GM21529 (cell line): ENCODE data around the gene ABR.
"Not testable (repeated sequence)": the region's sequence is repeated elsewhere in the genome, so short reads cannot be mapped to it uniquely, and the experiment has no call there.

Experiments used
- ATAC-seq: cut with Tn5 transposase; IDR thresholded peaks from one replicate; pipeline ENCODE4 v1.9.1; 2021; ENCODE audit not compliant: unreplicated experiment

Gene ABR

GRCh38 chr17:1097972-1098744 lies 81.6 kb downstream of the ABR start:
- ATAC-seq, result not testable (repeated sequence)

DNA sequence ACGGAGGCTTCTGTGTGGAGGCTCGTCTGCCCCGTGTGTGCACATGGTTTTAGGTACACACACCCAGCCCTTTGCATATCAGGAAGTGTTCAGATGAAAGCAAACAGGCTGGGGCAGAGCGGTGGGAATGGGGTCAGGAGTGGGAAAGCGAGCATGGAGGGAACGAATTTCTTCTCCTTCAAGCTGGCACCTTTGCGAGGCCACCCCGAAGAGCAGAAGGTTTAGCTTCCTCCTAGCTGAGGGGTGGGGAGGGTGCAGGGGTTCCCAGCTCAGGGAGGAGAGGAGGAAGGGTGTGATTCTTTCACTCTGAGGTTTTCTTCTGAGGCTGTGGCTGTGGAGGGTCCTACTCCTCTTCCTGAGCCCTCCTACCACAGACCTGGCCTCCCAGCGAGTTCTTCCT lies 83.6 kb downstream of the ABR start:
- no peak for ATAC-seq

DNA sequence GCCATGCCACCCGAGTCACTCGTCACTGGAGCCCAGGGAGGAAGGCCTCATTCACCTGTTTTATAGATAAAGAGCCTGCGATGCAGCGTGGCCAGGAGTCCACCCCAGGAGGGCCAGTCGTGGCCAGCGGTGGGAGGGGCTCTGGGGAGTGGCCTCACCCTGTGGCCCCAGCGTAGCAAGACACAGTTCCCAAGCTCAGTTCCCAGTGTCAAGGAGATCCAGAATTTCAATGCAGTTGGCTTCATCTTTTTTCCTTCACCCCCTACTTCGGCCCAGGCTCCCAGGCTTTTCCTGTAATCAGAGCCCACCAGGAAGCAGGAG lies 84.0 kb downstream of the ABR start:
- ATAC-seq, result no peak

GRCh38 chr17:1095090-1095852 lies 84.5 kb downstream of the ABR start:
- ATAC-seq, result no peak

GRCh38 chr17:1094591-1094990 lies 85.2 kb downstream of the ABR start:
- no peak for ATAC-seq

GRCh38 chr17:1091900-1092299 lies 87.9 kb downstream of the ABR start:
- no peak for ATAC-seq

- ATAC-seq, result no peak
Measured at GRCh38 chr17:1091190-1091534, 88.6 kb downstream of the ABR start.

DNA sequence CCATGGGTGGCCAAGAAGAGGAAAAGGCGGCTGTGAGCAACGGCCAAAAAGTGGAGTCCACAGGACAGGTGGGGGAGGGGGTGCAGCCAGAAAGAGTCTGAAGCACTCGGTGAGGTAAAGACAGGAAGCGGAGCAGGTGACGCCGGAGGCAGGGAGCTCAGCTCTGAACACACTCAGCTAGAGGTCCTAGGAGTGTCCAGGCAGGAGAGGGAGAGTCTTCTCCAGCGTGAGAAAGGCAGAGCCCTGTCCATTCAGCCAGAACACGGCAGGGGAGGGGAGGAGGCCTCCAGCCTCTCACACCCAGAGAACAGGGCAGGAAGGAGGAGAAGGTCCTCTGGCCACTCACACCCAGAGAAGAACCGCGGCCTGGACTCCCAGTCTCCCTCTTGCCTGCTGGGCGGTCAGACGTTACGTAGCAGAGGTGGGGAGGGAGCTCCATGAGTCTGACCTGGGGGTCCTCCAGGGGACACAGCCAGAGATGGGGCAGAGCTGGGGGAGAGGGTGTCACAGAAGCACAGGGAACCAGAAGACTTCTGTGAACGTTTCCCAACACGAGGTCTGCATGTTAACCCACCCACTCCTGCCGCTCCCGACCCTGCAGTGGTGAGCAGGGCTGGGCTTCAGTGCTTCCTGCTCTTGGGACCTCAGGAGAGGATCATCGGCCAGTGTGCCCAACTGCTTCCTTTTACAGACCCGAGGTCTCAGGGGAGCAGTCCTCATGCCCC lies 89.2 kb downstream of the ABR start:
- ATAC-seq, result no peak

DNA sequence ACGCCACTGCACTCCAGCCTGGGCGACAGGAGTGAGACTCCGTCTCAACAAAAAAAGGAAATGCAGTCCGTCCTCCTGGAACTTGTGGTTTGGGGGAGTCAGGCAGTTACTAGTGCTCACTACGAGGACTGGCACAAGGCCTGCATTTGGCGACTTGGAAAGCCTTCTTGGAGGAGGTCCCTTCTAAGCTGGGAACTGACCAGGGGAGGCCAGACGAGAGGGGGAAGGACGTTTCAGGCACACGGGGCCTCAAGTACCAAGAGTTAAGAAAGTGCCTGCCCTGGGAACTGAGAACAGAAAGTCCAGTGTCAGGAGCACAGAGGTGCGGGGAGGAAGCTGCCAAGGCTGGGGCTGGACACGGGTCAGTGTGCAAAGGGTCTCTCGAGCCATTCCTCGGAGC lies 89.9 kb downstream of the ABR start:
- ATAC-seq, result no peak

DNA sequence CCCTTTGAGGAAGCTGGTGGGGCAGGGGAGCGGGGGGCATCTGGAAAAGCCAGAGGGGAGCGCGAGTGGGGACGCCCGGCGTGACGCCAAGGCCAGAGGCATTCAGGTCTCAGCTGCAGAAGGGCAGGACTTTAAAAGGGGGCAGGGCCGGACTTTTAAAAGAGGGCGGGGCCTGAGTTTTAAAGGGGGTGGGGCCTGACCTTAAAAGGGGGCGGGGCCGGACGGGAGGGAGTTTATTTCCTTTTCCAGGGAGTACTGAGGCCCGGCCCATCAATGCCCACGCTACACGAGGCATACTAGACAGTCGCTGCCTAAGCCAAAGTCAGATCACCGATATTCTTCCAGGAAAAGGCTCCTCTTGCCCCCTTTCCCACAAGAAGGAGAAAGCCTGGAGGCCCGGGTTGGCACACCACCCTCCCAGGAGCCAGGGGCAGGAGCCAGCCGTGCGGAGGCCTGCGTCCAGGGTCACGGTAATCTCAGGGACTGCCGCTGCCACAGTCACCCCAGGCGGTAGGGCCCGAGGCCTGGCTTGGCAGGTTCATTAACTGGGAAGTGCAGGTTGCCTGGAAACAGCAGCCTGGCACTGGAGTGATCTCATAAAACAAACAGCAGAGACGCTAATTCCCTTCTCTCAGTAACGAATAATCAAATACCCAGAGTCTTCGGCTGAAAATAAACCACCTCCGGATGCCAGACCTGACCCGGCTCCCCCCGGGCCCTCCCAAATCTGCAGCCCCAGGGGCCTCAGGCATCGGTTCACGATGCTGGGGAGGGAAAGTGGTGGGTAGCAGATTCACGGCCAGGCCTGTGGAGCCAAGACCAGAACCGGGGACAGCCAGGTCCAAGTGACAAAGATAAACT lies 92.2 kb downstream of the ABR start:
- ATAC-seq, result no peak

DNA sequence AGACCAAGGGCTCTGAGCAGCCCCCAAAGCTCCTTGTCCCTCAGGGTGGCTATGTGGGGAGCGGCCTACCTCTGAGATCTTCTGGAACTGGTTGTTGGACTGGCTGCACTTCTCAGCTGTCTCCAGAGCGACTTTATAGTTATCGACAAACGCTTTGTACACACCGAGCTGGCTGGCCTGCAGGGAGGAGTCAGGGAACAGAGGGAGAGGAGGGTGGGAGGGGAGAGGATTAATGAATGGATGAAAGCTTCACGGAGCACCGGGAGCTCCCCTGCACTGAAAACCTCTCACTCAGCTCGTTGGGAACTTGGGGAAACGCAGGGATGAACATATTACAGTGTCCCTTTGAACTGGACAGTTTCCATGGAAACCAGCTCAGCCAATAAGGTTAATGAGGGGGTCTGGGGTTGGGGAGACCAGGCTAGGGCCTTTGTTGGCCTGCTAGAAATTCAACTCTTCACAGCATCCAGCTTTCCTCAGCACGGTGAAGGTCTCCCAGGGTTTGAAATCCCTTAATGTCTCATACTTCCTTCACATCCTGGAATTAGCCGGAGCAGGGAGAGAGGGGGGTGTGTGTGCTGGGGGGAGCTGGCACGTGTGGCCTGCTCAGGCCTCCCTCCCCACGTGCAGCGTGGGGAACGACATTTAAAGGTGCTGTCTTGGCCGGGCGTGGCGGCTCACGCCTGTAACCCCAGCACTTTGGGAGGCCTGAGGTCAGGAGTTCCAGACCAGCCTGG lies 96.2 kb downstream of the ABR start:
- ATAC-seq, result no peak

GRCh38 chr17:1082579-1082978 lies 97.2 kb downstream of the ABR start:
- no peak for ATAC-seq

GRCh38 chr17:1078831-1079561 lies 100.8 kb downstream of the ABR start:
- no peak for ATAC-seq

- ATAC-seq, result no peak
Measured at GRCh38 chr17:1077986-1078711, 101.6 kb downstream of the ABR start.

DNA sequence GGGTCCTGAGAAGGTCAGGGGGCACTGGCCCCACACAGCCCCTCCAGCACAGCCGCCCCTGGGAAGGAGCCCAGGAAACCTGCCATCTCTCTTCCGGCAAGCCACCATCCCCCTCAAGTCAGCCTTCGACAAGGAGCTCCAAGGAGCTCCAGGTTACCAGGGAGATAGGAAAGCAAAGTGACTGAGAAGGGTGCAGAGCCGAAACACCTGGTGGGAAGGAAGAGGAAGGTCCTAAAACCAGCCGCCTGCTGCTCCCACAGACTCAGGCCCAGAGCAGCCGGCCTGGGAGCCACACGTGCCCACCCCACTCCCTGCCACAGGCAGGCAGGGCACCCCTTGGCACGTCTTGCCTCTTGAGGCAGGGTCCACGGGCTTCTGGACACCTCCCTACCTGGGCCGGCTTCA lies 102.2 kb downstream of the ABR start:
- ATAC-seq, result no peak

DNA sequence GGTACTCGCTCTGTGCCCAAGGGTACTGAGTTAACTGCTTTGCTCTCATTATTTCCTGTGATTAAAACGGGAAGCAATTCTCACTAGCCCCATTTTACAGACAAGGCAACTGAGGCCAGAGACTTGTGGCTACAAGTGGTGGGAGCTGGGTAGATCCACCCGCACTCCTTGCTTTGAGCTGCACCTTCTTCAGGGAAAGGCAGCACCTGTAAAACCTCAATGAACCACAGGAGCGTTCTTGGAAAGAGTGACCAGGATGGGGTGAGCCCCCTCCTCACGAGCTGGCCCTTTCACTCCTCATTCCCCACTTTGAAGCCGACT lies 102.8 kb downstream of the ABR start:
- ATAC-seq, result no peak

- no peak for ATAC-seq
Measured at GRCh38 chr17:1076299-1076981, 103.3 kb downstream of the ABR start.

DNA sequence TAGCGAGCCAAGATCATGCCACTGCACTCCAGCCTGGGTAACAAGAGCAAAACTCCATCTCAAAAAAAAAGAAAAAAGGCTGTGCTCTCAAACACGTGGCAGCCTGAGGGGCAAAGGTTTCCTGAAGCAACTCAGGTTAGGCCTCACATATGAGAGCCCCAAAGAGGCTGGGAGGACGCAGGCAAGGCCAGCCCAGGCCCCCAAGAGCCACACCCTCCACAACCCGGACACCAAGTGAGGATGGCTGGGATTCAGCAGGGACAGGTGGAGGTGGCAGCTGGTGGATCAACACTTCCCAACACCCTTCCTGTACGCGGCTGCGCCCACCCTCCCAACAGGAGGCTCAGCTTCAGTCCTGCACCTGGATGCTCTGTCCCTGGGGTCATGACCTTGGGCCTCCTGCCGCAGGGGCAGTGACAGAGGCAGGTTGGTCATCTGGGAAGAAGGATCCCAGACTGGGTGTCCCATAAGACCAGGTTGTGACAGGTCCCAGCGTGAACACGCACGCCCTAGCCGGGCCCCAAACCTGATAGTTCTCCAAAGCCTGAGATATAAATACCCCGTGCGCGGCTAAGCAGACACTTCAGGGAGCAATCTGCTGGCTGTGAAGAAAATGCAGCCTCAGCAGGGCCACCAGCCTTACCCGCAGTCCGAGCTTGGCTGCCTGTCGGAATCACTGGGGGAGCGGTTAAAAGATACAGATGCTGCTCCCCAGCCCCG lies 104.7 kb downstream of the ABR start:
- no peak for ATAC-seq
